HG03442 (cell line): ENCODE data around the gene CXCR3.
"Not testable (repeated sequence)": the region's sequence is repeated elsewhere in the genome, so short reads cannot be mapped to it uniquely, and the experiment has no call there.

Experiments
- ATAC-seq: cut with Tn5 transposase; IDR thresholded peaks from one replicate; pipeline ENCODE4 v1.9.1; 2021; ENCODE audit warnings: mild to moderate bottlenecking, moderate library complexity; ENCODE audit not compliant: unreplicated experiment

The CXCR3 gene

DNA sequence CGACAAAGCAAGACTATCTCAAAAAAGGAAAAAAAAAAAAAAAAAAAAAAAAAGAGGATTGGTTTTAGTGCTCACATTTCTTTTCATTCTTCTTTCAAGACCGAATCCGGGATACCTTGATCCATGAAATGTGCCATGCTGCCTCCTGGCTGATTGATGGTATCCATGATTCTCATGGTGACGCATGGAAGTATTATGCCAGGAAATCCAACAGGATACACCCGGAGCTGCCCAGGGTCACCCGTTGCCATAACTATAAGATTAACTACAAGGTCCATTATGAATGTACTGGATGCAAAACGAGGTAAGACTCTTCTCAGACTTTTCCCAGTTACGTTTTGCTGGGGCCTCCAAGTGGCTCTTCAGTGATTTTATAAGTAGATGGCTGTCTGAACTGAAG lies 6.1 kb downstream of the CXCR3 start:
- no peak for ATAC-seq

DNA sequence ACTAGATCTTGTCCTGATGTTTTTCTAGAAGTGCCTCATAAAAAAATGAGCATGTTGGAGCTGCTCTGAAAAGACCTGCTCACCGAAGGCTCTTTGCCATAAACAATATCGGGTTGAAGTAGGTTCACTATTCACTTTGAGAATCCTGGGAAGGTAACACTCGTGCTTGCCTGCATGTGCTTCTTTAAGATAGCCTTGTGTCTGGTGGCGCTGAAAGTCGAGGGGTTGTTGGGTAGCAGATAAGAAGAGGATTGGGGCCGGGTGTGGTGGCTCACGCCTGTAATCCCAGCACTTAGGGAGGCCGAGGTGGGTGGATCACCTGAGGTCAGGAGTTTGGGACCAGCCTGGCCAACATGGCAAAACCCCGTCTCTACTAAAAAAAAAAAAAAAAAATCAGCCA lies 6.6 kb downstream of the CXCR3 start:
- not testable (repeated sequence) for ATAC-seq

DNA sequence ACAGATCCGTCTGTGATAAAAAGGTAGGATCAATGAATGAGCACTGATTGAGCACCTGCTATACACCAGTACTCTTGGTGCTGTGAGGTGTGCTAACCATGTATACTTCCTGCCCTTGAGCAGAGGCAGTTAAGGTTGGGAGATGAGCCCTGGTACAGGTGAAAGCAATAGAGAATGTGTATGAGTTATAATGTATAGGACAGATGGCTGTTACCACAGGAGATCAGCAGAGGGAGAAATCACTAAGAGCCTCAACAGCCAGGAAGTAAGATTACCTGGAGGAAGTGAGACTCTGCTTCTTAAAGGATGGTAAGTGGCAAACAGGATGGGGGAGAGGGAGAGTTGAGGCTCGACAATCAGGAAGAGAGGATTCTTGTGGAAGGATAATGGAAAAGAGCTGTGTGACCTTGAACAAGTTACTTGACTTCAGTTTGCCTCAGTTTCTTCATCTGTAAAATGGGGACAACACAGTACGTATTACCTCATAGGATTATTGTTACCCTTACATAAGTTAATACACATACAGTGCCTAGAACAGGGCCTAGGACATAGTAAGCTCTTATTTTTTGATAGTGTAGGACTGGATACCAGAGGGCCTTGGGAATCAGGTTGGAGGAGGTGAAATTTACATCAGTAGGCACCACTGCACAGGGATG lies 9.1 kb downstream of the CXCR3 start:
- ATAC-seq, result no peak

- no peak for ATAC-seq
These were observed 10.8 kb downstream of the CXCR3 start for GRCh38 chrX:71607488-71607887.

- no peak for ATAC-seq
These were observed 11.6 kb downstream of the CXCR3 start for GRCh38 chrX:71606536-71607216.

DNA sequence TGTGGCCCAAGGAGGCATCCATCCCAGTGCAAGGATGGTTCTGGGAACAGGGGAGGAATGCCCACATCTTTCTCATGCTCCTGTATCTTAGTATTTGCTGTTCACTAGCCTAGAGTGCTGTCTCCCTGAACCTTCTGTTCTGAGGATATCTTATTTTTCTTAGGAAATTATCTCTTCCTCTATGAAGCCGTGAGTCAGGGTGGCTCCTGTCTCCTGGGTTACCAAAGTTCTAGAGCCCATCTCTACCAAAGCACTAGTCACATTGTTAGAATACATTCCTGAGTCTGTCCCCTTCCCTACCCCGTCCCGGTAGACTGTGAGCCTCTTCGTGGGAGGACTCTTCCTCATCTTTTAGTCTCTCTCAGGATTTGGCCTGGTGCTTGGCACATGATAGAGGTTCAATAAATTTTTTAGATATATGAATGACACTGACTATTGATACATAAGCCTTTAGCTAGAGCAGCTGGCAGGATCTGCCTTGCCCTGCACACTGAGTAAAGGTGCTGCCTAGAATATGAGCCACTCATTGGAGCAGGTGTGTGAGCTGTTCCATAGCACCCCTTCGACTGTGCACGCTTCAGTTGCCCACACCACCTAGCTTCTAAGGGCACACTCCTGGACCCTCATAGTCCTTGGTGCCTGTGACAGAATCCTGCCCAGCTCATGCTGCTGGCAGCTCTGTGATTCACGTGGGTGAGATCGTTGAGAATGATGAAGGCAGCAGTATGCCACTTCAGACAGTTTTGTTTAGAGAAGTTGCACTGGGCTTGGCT lies 13.3 kb downstream of the CXCR3 start:
- ATAC-seq, result no peak

- no peak for ATAC-seq
These were observed 14.2 kb downstream of the CXCR3 start for GRCh38 chrX:71604141-71604540.

- ATAC-seq, result no peak
These were observed 14.7 kb downstream of the CXCR3 start for GRCh38 chrX:71603618-71604017.

DNA sequence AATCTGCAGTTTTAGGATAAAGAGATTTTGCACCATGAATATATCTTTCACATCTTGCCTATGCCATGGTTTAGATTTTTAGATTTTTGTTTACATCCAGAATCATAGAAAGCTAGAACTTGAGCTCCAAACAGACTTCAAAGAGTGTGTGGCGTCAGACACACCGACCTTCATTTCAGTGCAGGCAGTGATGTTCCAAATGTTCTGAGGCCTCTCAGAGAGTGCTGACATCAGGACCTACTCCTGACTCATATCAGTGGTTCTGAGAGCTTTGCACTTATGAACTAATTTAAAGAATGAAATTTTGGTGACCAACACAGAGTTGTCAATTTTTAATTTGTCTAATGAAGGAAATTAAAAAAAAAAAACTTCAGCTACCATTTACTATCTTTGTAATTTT lies 18.3 kb downstream of the CXCR3 start:
- no peak for ATAC-seq

DNA sequence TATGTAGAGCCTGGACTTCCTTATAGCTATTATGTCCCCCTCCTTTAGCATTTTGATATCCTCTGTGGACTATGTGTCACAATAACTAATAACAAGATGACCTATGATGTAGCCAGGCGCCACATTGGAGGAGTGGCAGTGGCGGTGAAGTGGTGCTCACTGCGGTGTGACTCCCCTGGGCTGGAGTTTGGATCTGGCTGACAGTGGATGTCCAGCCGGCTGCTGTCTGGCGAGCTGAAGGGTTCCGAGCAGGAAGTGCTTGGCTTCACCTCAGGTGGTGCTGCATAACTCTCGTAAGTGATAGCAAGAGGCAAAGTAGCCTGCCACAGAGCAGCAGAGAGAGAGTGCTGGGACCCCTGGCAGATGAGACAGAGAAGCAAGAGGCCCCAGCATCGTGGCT lies 25.1 kb downstream of the CXCR3 start:
- ATAC-seq, result not testable (repeated sequence)

DNA sequence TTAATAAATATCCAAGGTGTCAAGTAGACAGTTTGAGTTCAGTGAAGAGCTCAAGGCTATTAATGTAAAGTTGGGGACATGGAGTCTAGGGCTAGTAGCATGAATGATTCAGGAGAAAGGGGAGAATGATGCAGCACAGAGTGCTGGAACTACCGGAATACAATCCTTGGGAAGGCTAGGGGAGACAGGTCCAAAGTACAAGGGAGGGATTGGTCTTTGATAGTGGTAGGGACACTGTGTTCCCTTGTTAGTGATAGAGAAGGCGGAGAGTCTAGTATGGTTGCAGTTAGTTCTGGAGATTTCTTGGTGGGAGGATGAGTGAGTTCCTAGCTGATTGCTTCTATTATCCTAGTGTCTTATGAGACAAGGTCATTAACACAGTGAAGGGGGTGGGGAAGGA lies 31.4 kb downstream of the CXCR3 start:
- ATAC-seq, result no peak

GRCh38 chrX:71581210-71581609 lies 37.1 kb downstream of the CXCR3 start:
- ATAC-seq, result no peak

GRCh38 chrX:71579990-71580380 lies 38.3 kb downstream of the CXCR3 start:
- no peak for ATAC-seq

DNA sequence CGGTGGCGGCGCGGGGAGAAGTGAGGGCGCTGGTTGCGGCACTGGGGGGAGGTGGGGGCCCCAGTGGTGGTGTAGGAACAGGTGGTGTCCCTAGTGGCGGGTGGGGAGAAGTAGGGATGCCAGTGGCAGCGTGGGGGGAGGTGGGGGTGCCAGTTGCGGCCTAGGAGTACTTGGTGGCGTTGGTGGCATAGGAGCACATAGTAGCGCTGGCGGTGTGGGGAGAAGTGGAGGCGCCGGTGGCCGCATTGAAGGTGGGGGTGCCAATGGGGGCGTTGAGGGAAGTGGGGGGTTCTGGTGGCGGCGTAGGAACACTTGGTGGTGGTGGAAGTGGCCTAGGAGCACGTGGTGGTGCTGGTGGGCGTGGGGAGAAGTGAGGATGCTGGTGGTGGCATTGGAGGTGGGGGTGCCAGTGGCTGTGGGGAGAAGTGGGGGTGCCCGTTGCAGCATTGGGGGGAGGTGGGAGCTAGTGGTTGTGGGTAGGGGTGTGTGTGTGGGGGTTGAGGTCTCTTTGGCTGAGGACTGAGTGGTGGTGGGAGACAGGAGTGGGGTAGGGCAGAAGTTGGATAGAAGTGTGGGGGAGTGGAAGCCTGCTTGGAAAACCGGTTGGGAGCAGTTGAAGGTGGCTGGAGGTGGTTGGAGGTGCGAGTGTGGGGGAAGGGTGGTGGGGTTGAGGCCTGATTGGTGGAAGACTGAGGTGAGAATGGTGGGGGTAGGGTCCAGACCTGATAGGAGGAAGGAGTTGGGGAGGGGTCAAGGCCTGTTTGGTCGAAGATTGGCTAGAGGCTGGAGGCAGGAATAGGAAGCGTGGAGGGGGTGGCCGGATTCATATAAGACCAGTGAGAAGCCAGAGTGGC lies 38.9 kb downstream of the CXCR3 start:
- ATAC-seq, result no peak

- no peak for ATAC-seq
These were observed 39.8 kb downstream of the CXCR3 start, which contains the start of gene GCNA for GRCh38 chrX:71578253-71579135. GCNA (plus strand) TSS chrX:71578437; CDS start chrX:71580822, 2,385 bp downstream.

DNA sequence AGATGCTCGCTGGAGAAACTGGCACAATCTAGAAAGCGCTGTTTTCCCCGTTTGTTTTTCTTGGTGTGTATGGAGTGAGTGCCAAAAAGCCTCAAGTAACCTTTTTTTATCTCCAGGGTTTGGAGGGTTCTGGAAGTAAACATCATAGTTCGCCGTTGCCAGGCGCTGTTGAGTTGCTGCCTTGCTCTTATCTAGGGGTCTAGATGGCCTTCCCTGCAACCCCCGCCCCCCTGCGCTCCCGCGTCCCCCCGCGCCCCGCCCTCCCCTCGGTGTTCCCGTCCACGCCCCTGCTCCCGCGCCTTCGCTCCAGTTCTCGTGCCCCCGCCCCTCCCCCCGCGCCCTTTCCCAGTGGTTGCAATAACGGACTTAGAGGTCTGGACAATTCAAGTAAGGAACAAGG lies 40.6 kb downstream of the CXCR3 start:
- ATAC-seq, result no peak

DNA sequence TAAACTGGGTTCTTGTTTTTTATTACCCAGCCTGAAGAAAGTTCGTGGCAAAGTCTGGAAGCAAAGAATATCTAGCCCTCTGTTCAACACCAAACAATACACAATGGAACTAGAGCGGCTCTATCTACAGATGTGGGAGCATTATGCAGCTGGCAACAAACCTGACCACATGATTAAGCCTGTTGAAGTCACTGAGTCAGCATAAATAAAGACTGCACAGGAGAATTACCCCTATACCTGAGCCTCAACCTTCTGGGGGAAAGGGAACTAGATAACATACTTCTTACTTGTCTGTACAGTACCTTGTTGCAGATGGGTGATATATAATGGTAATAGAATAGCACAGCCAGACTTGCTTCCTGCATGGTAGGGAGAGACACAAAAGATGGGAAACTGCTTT lies 44.7 kb downstream of the CXCR3 start:
- no peak for ATAC-seq

GRCh38 chrX:71571390-71571789 lies 46.9 kb downstream of the CXCR3 start:
- not testable (repeated sequence) for ATAC-seq
